Measurements from ENCODE around the gene ATP6V0E2. TPM values are rescaled to one million over a fixed set of nuclear protein-coding genes. Genes with fewer than 3 reads are reported as not detected.
"Not testable (repeated sequence)": the region's sequence is repeated elsewhere in the genome, so short reads cannot be mapped to it uniquely, and the experiment has no call there.

Gene ATP6V0E2
- total RNA-seq, 2 donors from 2014 or later: 6.3 to 58.2 TPM

GRCh38 chr7:149884541-149884940 lies 10.8 kb downstream of the ATP6V0E2 start:
- Histone ChIP-seq H3K27me3 (replicated peaks; ENCODE audit: insufficient read depth) (no peaks in the 10 kb centered on the region), H3K27ac (no peak overlapping the region), H3K9me3 (no peaks in the 10 kb centered on the region), H3K4me1 (ENCODE audit: control insufficient read depth in 1 of 2, low read depth in 2 of 2) (peaks cover 3 to 15% of the 10 kb centered on the region in 2 donors), H3K36me3 (no peaks in the 10 kb centered on the region), H3K4me3 (no peak overlapping the region)
- DNase-seq (ENCODE audit: low spot score): no peak
- TF ChIP-seq, protein P1, sequence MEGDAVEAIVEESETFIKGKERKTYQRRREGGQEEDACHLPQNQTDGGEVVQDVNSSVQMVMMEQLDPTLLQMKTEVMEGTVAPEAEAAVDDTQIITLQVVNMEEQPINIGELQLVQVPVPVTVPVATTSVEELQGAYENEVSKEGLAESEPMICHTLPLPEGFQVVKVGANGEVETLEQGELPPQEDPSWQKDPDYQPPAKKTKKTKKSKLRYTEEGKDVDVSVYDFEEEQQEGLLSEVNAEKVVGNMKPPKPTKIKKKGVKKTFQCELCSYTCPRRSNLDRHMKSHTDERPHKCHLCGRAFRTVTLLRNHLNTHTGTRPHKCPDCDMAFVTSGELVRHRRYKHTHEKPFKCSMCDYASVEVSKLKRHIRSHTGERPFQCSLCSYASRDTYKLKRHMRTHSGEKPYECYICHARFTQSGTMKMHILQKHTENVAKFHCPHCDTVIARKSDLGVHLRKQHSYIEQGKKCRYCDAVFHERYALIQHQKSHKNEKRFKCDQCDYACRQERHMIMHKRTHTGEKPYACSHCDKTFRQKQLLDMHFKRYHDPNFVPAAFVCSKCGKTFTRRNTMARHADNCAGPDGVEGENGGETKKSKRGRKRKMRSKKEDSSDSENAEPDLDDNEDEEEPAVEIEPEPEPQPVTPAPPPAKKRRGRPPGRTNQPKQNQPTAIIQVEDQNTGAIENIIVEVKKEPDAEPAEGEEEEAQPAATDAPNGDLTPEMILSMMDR (IDR thresholded peaks at IDR 0.05): no peak
- no peak for ATAC-seq (ENCODE audit: insufficient number of reproducible peaks, low FRiP score, low read depth)

GRCh38 chr7:149885191-149886017 lies 11.6 kb downstream of the ATP6V0E2 start:
- Histone ChIP-seq H3K27me3 (replicated peaks; ENCODE audit: insufficient read depth) (no peaks in the 10 kb centered on the region), H3K36me3 (no peaks in the 10 kb centered on the region), H3K4me1 (ENCODE audit: control insufficient read depth in 1 of 2, low read depth in 2 of 2) (peaks cover 3 to 15% of the 10 kb centered on the region in 2 donors), H3K4me3 (no peak overlapping the region), H3K27ac (no peak overlapping the region), H3K9me3 (no peaks in the 10 kb centered on the region)
- ATAC-seq (ENCODE audit: insufficient number of reproducible peaks, low FRiP score, low read depth): no peak
- TF ChIP-seq, protein P1 (IDR thresholded peaks at IDR 0.05): no peak
- no peak for DNase-seq (ENCODE audit: low spot score)

- Histone ChIP-seq H3K9me3 (no peaks in the 10 kb centered on the region), H3K36me3 (no peaks in the 10 kb centered on the region), H3K4me3 (no peak overlapping the region), H3K4me1 (ENCODE audit: control insufficient read depth in 1 of 2, low read depth in 2 of 2) (peaks cover 3 to 15% of the 10 kb centered on the region in 2 donors), H3K27ac (no peak overlapping the region), H3K27me3 (replicated peaks; ENCODE audit: insufficient read depth) (no peaks in the 10 kb centered on the region)
- DNase-seq (ENCODE audit: low spot score): no peak
- TF ChIP-seq, protein P1 (IDR thresholded peaks at IDR 0.05): no peak
- no peak for ATAC-seq (ENCODE audit: insufficient number of reproducible peaks, low FRiP score, low read depth)
Measured at GRCh38 chr7:149886018-149886415, 12.2 kb downstream of the ATP6V0E2 start.

DNA sequence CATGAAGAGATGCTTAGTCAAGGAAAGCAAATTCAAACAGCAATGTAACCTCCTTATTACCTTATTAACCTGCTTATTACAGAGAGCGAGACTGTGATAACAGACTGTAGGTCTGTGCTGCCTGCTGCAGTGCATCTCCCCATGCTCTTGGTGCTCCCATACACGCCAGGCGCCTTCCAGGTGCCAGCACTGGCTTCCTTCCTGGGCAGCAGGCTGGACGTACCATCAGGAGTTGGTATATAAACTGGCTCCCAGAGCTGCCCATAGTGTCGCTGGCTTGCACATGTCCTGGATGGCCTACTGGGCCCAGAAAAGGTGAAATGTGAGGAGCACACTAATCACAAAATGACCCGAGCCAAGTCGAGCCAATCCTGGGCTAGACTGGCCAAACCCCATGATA lies 13.5 kb downstream of the ATP6V0E2 start:
- Histone ChIP-seq H3K27ac (no peak overlapping the region), H3K27me3 (replicated peaks; ENCODE audit: insufficient read depth) (no peaks in the 10 kb centered on the region), H3K9me3 (no peaks in the 10 kb centered on the region), H3K4me1 (ENCODE audit: control insufficient read depth in 1 of 2, low read depth in 2 of 2) (peaks cover 3 to 15% of the 10 kb centered on the region in 2 donors), H3K36me3 (no peaks in the 10 kb centered on the region), H3K4me3 (no peak overlapping the region)
- ATAC-seq (ENCODE audit: insufficient number of reproducible peaks, low FRiP score, low read depth) (no peak), DNase-seq (ENCODE audit: low spot score) (no peak)
- TF ChIP-seq, protein P1 (IDR thresholded peaks at IDR 0.05): no peak

DNA sequence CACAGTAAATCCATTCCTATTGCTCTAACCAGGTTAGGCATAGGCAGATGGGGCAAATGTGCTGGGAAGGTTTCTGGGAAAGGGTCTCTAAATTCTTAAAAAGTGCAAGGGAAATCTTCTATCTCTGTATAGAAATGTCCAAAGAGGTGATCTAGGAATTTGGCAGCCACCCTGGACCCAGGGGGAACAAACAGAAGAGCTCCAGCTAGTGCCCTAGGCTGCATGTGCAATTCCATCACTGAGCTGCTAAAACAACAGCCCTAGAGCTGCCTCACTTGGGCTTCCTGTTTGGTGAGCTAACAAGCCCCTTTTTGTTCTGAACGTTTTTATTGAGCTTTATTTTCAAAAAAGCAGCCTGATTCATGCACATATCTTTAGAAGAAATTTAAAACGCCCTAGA lies 16.9 kb downstream of the ATP6V0E2 start:
- not testable (repeated sequence) for H3K27ac ChIP-seq; ATAC-seq (ENCODE audit: insufficient number of reproducible peaks, low FRiP score, low read depth)

DNA sequence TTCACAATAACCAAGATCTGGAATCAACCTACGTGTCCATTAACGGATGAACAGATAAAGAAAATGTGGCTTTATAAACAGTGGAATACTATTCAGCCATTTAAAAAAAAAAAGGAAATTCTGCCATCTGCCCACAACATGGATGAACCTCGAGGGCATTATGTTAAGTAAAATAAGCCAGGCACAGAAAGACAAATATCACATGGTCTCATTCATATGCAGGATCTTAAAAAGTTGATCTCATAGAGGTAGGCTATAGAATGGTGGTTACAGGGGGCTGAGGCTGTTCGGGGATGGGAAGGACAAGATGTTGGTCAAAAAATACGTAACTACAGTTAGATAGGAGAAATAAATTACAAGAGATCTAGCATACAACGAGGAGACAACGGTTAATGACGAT lies 21.2 kb downstream of the ATP6V0E2 start:
- not testable (repeated sequence) for ATAC-seq (ENCODE audit: insufficient number of reproducible peaks, low FRiP score, low read depth); H3K9me3 ChIP-seq; H3K4me3 ChIP-seq; H3K36me3 ChIP-seq; H3K27ac ChIP-seq; H3K4me1 ChIP-seq (ENCODE audit: control insufficient read depth in 1 of 2, low read depth in 2 of 2); H3K27me3 ChIP-seq (replicated peaks; ENCODE audit: insufficient read depth); DNase-seq (ENCODE audit: low spot score)

More for the DNA sequence above, 16.9 kb downstream of the ATP6V0E2 start:
- DNase-seq (ENCODE audit: low spot score); H3K4me3 ChIP-seq; H3K9me3 ChIP-seq; H3K4me1 ChIP-seq (ENCODE audit: control insufficient read depth in 1 of 2, low read depth in 2 of 2); H3K36me3 ChIP-seq; H3K27me3 ChIP-seq (replicated peaks; ENCODE audit: insufficient read depth): not testable (repeated sequence)

DNA sequence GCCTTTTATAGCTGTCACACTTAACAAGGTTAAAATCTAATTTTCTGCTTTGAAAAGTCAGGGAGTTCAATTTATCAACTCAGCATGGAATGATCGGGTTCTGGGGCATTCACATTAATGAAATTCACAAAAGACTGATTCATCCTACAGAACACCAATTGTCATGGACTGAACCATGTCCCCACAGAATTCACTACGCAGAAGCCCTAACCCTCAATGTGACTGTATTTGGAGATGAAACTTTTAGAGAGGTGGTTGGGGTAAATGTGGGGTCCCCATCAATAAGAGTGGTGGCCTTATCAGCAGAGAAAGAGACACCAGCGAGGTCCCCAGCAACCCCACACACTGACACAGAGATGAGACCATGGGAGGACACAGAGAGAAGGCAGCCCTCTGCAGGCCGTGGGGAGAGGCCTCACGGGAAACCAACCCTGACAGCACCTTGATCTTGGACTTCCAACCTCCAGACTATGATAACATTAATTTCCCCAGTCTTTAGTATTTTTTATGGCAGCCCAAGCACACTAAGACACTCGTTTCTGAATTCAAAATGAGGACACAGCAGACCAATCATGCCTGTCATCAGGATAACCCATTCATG lies 34.1 kb downstream of the ATP6V0E2 start:
- ATAC-seq (ENCODE audit: insufficient number of reproducible peaks, low FRiP score, low read depth); H3K9me3 ChIP-seq; H3K36me3 ChIP-seq; H3K4me3 ChIP-seq; H3K27ac ChIP-seq; H3K4me1 ChIP-seq (ENCODE audit: control insufficient read depth in 1 of 2, low read depth in 2 of 2); DNase-seq (ENCODE audit: low spot score); H3K27me3 ChIP-seq (replicated peaks; ENCODE audit: insufficient read depth): not testable (repeated sequence)

GRCh38 chr7:149910219-149910618 lies 36.5 kb downstream of the ATP6V0E2 start:
- not testable (repeated sequence) for H3K36me3 ChIP-seq; DNase-seq (ENCODE audit: low spot score); ATAC-seq (ENCODE audit: insufficient number of reproducible peaks, low FRiP score, low read depth); H3K4me3 ChIP-seq; H3K9me3 ChIP-seq; H3K27ac ChIP-seq; H3K4me1 ChIP-seq (ENCODE audit: control insufficient read depth in 1 of 2, low read depth in 2 of 2); H3K27me3 ChIP-seq (replicated peaks; ENCODE audit: insufficient read depth)

DNA sequence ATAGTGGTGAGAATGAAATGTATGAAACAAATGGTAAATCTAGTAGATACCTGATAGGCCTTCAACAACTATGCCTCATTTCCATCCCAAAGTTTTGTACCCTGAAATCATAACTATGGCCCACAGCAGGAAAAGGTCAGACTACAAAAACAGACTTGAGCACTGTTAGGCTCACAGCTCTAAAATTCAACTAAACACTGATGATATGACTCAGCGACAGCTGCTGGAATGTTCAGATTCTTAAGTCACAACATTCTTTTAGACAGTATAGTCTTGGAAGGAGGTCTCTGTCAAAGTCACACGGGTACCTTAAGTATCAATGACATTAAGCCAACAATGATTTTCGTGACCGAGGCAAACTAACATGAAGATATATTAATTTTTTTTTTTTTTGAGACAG lies 38.4 kb downstream of the ATP6V0E2 start:
- H3K9me3 ChIP-seq; ATAC-seq (ENCODE audit: insufficient number of reproducible peaks, low FRiP score, low read depth): not testable (repeated sequence)

More for the DNA sequence above, 38.4 kb downstream of the ATP6V0E2 start:
- H3K4me1 ChIP-seq (ENCODE audit: control insufficient read depth in 1 of 2, low read depth in 2 of 2); H3K36me3 ChIP-seq; H3K27me3 ChIP-seq (replicated peaks; ENCODE audit: insufficient read depth); DNase-seq (ENCODE audit: low spot score); H3K4me3 ChIP-seq; H3K27ac ChIP-seq: not testable (repeated sequence)
